ENCODE results near the gene PLXDC1.

DNA sequence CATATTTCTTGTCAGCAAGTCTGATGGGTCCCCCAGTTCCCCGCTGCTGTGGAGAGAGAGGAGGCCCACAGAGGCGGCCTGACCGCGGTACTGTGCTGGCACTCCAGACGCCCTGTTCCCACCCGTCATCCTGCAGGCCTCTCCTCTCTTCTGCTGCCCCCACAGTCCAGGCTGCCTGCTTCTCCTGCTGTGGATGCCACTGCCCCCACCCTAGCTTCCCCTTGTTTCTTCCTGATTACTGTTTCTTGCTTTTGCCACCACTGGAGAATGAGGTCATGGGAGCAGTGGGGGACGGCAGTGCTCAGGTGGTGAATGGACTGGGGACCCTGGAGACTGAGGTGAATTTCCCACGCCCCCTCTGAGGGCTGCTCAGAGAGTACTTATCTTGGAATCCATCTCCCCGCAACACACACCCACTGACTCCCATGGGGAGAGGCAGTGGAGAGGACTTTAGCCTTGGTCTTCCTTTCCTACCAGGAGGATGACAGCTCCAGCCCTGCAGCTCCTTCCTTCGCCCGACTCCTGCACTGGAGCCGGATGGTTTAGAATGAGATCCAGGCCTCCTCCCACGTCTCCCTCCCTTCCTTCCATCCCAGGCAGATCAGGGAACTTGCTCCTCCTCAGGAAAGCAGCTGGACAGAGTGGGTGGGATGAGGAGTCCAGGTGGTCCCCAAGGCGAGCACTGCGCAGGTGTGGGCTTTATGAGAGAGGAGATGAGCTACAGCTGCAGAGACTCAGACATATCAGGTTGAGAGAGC lies 60.4 kb downstream of the PLXDC1 start:
- TF ChIP-seq CTCF (IDR thresholded peaks at IDR 0.05; ENCODE audit: insufficient read depth, low read length) (no peak), GABPA (IDR thresholded peaks at IDR 0.05; ENCODE audit: low read depth) (no peak)
